ENCODE measurements around the gene RABGAP1L. TPM values are rescaled to one million over a fixed set of nuclear protein-coding genes. Genes with fewer than 3 reads are reported as not detected.

Gene RABGAP1L
- total RNA-seq, 4 donors from 2014 or later, result 42.4 to 74.5 (median 49.1) TPM

GRCh38 chr1:174262349-174263241 lies 103.3 kb downstream of the RABGAP1L start:
- H3K27ac ChIP-seq, result no peak overlapping the region
- WGBS, 2 donors, result 32 to 57% methylated on average over 2 to 3 of the region's 3 CpGs

GRCh38 chr1:174265282-174265681 lies 106.0 kb downstream of the RABGAP1L start:
- H3K4me1 ChIP-seq, result peaks cover 0 to 8% (median 2%) of the 10 kb centered on the region in 4 donors
- H3K27me3 ChIP-seq, result no peaks in the 10 kb centered on the region
- no peak overlapping the region for H3K4me3 ChIP-seq
- no peaks in the 10 kb centered on the region for H3K36me3 ChIP-seq
- no peak for DNase-seq (ENCODE audit: low spot score in 2 of 2)
- no peak overlapping the region for H3K27ac ChIP-seq
- TF ChIP-seq CTCF (IDR thresholded peaks at IDR 0.05), result no peak
- TF ChIP-seq EP300 (IDR thresholded peaks at IDR 0.05), result no peak
- TF ChIP-seq POLR2A (IDR thresholded peaks at IDR 0.05), result no peak
- H3K9me3 ChIP-seq, result no peaks in the 10 kb centered on the region

More at GRCh38 chr1:174262349-174263241, 103.3 kb downstream of the RABGAP1L start:
- H3K4me3 ChIP-seq, result no peak overlapping the region
- H3K4me1 ChIP-seq, result peaks cover 0 to 8% (median 2%) of the 10 kb centered on the region in 4 donors
- DNase-seq (ENCODE audit: low spot score in 2 of 2), result peak in 1 of 2 donors; percentile 25
- H3K27me3 ChIP-seq, result no peaks in the 10 kb centered on the region
- H3K36me3 ChIP-seq, result no peaks in the 10 kb centered on the region
- no peaks in the 10 kb centered on the region for H3K9me3 ChIP-seq
- TF ChIP-seq CTCF (IDR thresholded peaks at IDR 0.05) (peak; percentile 51 to 74 (median 58)), EP300 (IDR thresholded peaks at IDR 0.05) (no peak)

GRCh38 chr1:174266476-174266875 lies 107.2 kb downstream of the RABGAP1L start:
- WGBS, 2 donors, result 84 to 87% methylated on average over 2 of the region's 2 CpGs
- Histone ChIP-seq H3K36me3 (no peaks in the 10 kb centered on the region), H3K9me3 (no peaks in the 10 kb centered on the region), H3K4me1 (peaks cover 0 to 8% (median 2%) of the 10 kb centered on the region in 4 donors), H3K4me3 (no peak overlapping the region), H3K27me3 (no peaks in the 10 kb centered on the region), H3K27ac (no peak overlapping the region)
- TF ChIP-seq POLR2A (IDR thresholded peaks at IDR 0.05) (no peak), EP300 (IDR thresholded peaks at IDR 0.05) (no peak), CTCF (IDR thresholded peaks at IDR 0.05) (no peak)
- DNase-seq (ENCODE audit: low spot score in 2 of 2), result no peak

- Histone ChIP-seq H3K4me3 (no peak overlapping the region), H3K27me3 (no peaks in the 10 kb centered on the region), H3K36me3 (no peaks in the 10 kb centered on the region), H3K4me1 (peaks cover 0 to 8% (median 2%) of the 10 kb centered on the region in 4 donors), H3K27ac (no peak overlapping the region), H3K9me3 (no peaks in the 10 kb centered on the region)
- 44 to 53% methylated on average over 1 of the region's 1 CpG for WGBS, 2 donors
- TF ChIP-seq EP300 (IDR thresholded peaks at IDR 0.05) (no peak), POLR2A (IDR thresholded peaks at IDR 0.05) (no peak), CTCF (IDR thresholded peaks at IDR 0.05) (no peak)
- DNase-seq (ENCODE audit: low spot score in 2 of 2), result no peak
Measured at GRCh38 chr1:174266991-174267612, 107.8 kb downstream of the RABGAP1L start.
